Erythroblast (primary cell): ENCODE data around the gene IQCN.

ENCODE experiments used
- GATA1 ChIP-seq: IDR thresholded peaks from 2 replicates; pipeline ENCODE4 v1.6.1; 2011; ENCODE audit warnings: low read depth, mild to moderate bottlenecking, control low read depth, low read length, moderate library complexity
- POLR2A ChIP-seq: IDR thresholded peaks from 2 replicates; pipeline ENCODE4 v1.6.1; 2011; ENCODE audit warnings: mild to moderate bottlenecking, low read length

- TF ChIP-seq POLR2A (no peak), GATA1 (no peak)
These were observed 50.3 kb downstream of the IQCN start for GRCh38 chr19:18223860-18224524.
